Hepatocyte (in vitro differentiated cells): ENCODE results near the gene CRTAC1. TPM values are rescaled to one million over a fixed set of nuclear protein-coding genes. Genes with fewer than 3 reads are reported as not detected.

Experiments used
- DNase-seq: peaks from one replicate; pipeline ENCODE4 v3.0.0-alpha.2; 2016; ENCODE audit warnings: low spot score
- H2AFZ ChIP-seq: fragments of 200-600 bp; sonication (generic); 2 replicates; pipeline ENCODE4 v1.6.0; 2016; ENCODE audit warnings: antibody characterized with exemption, mild to moderate bottlenecking
- H3K27ac ChIP-seq: fragments of 200-600 bp; sonication (generic); 2 replicates; pipeline ENCODE4 v1.5.1; 2016; ENCODE audit warnings: mild to moderate bottlenecking
- H3K27me3 ChIP-seq: fragments of 200-600 bp; sonication (generic); 2 replicates; pipeline ENCODE4 v1.6.1; 2016
- H3K36me3 ChIP-seq: fragments of 200-600 bp; sonication (generic); replicated peaks from 2 replicates; pipeline ENCODE4 v1.5.1; 2016; ENCODE audit warnings: low read depth; ENCODE audit not compliant: insufficient read depth
- H3K4me1 ChIP-seq: fragments of 200-600 bp; sonication (generic); 2 replicates; pipeline ENCODE4 v1.5.1; 2016; ENCODE audit warnings: mild to moderate bottlenecking, moderate library complexity; ENCODE audit not compliant: insufficient read depth
- H3K4me2 ChIP-seq: fragments of 200-600 bp; sonication (generic); 2 replicates; pipeline ENCODE4 v1.6.0; 2016
- H3K4me3 ChIP-seq: fragments of 200-600 bp; sonication (generic); 2 replicates; pipeline ENCODE4 v1.5.1; 2016; ENCODE audit warnings: mild to moderate bottlenecking
- H3K79me2 ChIP-seq: fragments of 200-600 bp; sonication (generic); 2 replicates; pipeline ENCODE4 v1.6.0; 2017; ENCODE audit warnings: mild to moderate bottlenecking
- H3K9me2 ChIP-seq: fragments of 200-600 bp; sonication (generic); replicated peaks from 2 replicates; pipeline ENCODE4 v1.6.0; 2017; ENCODE audit warnings: mild to moderate bottlenecking; ENCODE audit not compliant: insufficient read depth
- H3K9me3 ChIP-seq: fragments of 200-600 bp; sonication (generic); 2 replicates; pipeline ENCODE4 v1.5.1; 2016; ENCODE audit warnings: low read depth, mild to moderate bottlenecking
- H4K20me1 ChIP-seq: fragments of 200-600 bp; sonication (generic); 2 replicates; pipeline ENCODE4 v1.6.0; 2016; ENCODE audit warnings: mild to moderate bottlenecking; ENCODE audit not compliant: insufficient read depth, poor library complexity, severe bottlenecking
- EZH2 ChIP-seq: fragments of 200-600 bp; sonication (generic); IDR thresholded peaks from 2 replicates; pipeline ENCODE4 v1.6.1; 2016; ENCODE audit warnings: antibody characterized with exemption, mild to moderate bottlenecking, borderline replicate concordance
- EZH2phosphoT487 ChIP-seq: fragments of 200-600 bp; sonication (generic); IDR thresholded peaks from one replicate; pipeline ENCODE4 v1.6.1; 2018; ENCODE audit warnings: antibody characterized with exemption, mild to moderate bottlenecking, low read depth, moderate library complexity; ENCODE audit not compliant: unreplicated experiment, severe bottlenecking
- WGBS: methylation state at CpG from one replicate; pipeline ENCODE4 v1.1.6; 2016; ENCODE audit warnings: low lambda C conversion rate; ENCODE audit errors: missing lambda C conversion rate; 5-methylcytosine and 5-hydroxymethylcytosine counted together
- polyA plus RNA-seq: library from polyadenylated mRNA; unstranded; fragments of >200 nt; fragmentation: Nextera tagmentation; extraction: Ambion mirVana; gene quantifications from 2 replicates; pipeline ENCODE4 v1.2.1, GENCODE V29; 2016
- total RNA-seq: library from RNA; depleted of rRNA; stranded (reverse); fragments of >200 nt; gene quantifications from 2 replicates; pipeline ENCODE4 v1.2.3, GENCODE V29; 2014
- TF ChIP-seq, protein P1 (sequence below): fragments of 200-600 bp; sonication (generic); IDR thresholded peaks from 2 replicates; pipeline ENCODE4 v1.5.1; 2016; ENCODE audit warnings: antibody characterized with exemption, mild to moderate bottlenecking; ENCODE audit not compliant: poor library complexity

CRTAC1 gene
- total and polyA plus RNA-seq, 2 experiments from 2014 or later, result 0.47 to 0.76 TPM

DNA sequence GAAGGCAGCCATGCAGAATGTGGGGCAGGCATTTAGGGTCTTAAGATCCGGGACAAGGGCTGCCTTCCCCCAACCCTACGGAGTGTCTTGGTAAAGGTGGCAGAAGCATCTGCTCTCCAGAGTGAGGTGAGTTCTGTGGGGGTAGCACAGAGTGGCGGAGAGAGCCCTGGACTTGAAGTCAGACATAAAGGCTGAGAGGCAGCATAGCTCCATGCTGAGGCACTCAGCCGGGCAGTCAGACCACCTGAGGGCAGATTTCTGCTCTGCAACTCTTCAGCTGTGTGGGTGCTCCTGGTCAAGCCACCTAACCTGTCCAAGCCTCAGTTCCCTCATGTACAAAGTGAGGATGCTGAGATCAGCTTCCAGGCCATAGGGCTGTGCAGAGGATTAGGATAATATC, 81.0 kb downstream of the CRTAC1 start:
- H3K27me3 ChIP-seq, result peaks cover 8% of the 10 kb centered on the region
- H3K36me3 ChIP-seq, result no peaks in the 10 kb centered on the region
- H3K4me1 ChIP-seq, result no peaks in the 10 kb centered on the region
- H3K4me2 ChIP-seq, result no peak overlapping the region
- no peaks in the 10 kb centered on the region for H3K9me2 ChIP-seq
- no peaks in the 10 kb centered on the region for H3K9me3 ChIP-seq
- WGBS, result 79% methylated on average over 4 of the region's 4 CpGs
- H3K27ac ChIP-seq, result no peak overlapping the region
- H3K4me3 ChIP-seq, result no peak overlapping the region
- TF ChIP-seq EZH2phosphoT487 (no peak), EZH2 (no peak)
- TF ChIP-seq, protein P1, sequence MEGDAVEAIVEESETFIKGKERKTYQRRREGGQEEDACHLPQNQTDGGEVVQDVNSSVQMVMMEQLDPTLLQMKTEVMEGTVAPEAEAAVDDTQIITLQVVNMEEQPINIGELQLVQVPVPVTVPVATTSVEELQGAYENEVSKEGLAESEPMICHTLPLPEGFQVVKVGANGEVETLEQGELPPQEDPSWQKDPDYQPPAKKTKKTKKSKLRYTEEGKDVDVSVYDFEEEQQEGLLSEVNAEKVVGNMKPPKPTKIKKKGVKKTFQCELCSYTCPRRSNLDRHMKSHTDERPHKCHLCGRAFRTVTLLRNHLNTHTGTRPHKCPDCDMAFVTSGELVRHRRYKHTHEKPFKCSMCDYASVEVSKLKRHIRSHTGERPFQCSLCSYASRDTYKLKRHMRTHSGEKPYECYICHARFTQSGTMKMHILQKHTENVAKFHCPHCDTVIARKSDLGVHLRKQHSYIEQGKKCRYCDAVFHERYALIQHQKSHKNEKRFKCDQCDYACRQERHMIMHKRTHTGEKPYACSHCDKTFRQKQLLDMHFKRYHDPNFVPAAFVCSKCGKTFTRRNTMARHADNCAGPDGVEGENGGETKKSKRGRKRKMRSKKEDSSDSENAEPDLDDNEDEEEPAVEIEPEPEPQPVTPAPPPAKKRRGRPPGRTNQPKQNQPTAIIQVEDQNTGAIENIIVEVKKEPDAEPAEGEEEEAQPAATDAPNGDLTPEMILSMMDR, result no peak
- H3K79me2 ChIP-seq, result no peaks in the 10 kb centered on the region
- no peak overlapping the region for H2AFZ ChIP-seq
- H4K20me1 ChIP-seq, result no peaks in the 10 kb centered on the region
- DNase-seq, result no peak

GRCh38 chr10:97948822-97949221, 81.6 kb downstream of the CRTAC1 start:
- H3K27me3 ChIP-seq, result peaks cover 6% of the 10 kb centered on the region
- 74% methylated on average over 4 of the region's 4 CpGs for WGBS
- no peak overlapping the region for H3K4me3 ChIP-seq
- DNase-seq, result no peak
- H3K27ac ChIP-seq, result no peak overlapping the region
- H2AFZ ChIP-seq, result no peak overlapping the region
- no peaks in the 10 kb centered on the region for H3K79me2 ChIP-seq
- TF ChIP-seq EZH2 (no peak), EZH2phosphoT487 (no peak)
- TF ChIP-seq, protein P1, result no peak
- H3K4me2 ChIP-seq, result no peak overlapping the region
- no peaks in the 10 kb centered on the region for H3K9me3 ChIP-seq
- H4K20me1 ChIP-seq, result no peaks in the 10 kb centered on the region
- H3K36me3 ChIP-seq, result no peaks in the 10 kb centered on the region
- no peaks in the 10 kb centered on the region for H3K9me2 ChIP-seq
- no peaks in the 10 kb centered on the region for H3K4me1 ChIP-seq

DNA sequence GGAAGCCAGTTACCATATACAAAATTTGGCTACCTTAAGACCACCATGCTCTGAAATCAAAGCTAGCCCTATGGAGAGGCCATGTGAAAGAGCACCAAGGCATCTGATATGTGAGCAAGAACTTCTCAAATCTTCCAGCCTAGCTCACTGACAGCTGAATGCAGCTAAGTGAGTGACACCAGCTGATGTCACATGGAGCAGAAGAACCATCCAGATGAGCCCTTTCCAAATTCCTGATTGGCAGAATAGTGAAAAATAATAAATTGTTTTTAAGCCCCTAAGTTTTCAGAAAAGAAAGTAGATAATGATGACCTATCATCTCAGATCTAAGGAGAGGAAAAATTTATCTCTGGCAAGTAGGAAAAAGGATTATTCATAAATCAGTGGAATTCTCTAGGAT, 85.6 kb downstream of the CRTAC1 start:
- Histone ChIP-seq H3K4me2 (no peak overlapping the region), H3K36me3 (no peaks in the 10 kb centered on the region), H2AFZ (no peak overlapping the region), H4K20me1 (no peaks in the 10 kb centered on the region), H3K9me2 (no peaks in the 10 kb centered on the region), H3K27ac (no peak overlapping the region), H3K4me3 (no peak overlapping the region), H3K79me2 (no peaks in the 10 kb centered on the region), H3K4me1 (no peaks in the 10 kb centered on the region), H3K9me3 (no peaks in the 10 kb centered on the region), H3K27me3 (peaks cover 6% of the 10 kb centered on the region)
- no peak for DNase-seq
- no peak for TF ChIP-seq EZH2phosphoT487
- TF ChIP-seq, protein P1, result no peak
- TF ChIP-seq EZH2, result no peak

DNA sequence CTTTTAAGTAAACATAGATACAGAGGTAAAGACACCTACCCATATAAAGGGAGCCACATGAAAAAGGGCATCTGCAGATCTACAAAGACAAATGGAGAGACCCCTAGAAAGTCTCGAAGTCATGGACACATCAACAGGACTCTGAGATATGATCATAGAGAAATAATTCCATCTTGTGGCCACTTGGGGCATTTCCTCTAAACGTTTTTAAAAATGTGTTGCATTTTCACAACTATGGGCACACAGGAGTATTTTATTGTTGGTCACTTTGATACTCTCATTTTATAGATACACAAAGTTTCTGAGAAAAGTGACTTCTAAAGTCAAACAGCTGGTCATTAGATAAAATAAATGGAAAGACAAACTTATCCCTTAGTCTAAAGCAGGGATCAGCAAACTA, 87.1 kb downstream of the CRTAC1 start:
- 67% methylated on average over 2 of the region's 2 CpGs for WGBS

More for the DNA sequence above, 87.1 kb downstream of the CRTAC1 start:
- no peak overlapping the region for H3K4me2 ChIP-seq
- no peaks in the 10 kb centered on the region for H3K9me2 ChIP-seq
- no peaks in the 10 kb centered on the region for H3K36me3 ChIP-seq
- no peak for TF ChIP-seq EZH2
- TF ChIP-seq, protein P1, result no peak
- TF ChIP-seq EZH2phosphoT487, result no peak
- no peak for DNase-seq
- H4K20me1 ChIP-seq, result no peaks in the 10 kb centered on the region
- no peak overlapping the region for H2AFZ ChIP-seq
- H3K4me3 ChIP-seq, result no peak overlapping the region
- no peaks in the 10 kb centered on the region for H3K9me3 ChIP-seq
- no peak overlapping the region for H3K27ac ChIP-seq
- no peaks in the 10 kb centered on the region for H3K79me2 ChIP-seq
- no peaks in the 10 kb centered on the region for H3K4me1 ChIP-seq
- peaks cover 9% of the 10 kb centered on the region for H3K27me3 ChIP-seq
